GM18868 (cell line): ENCODE data around the gene PTCH2.
A peak's percentile ranks its signal among the peaks of the same experiment; 100 is the strongest.
"Not testable (repeated sequence)": the region's sequence is repeated elsewhere in the genome, so short reads cannot be mapped to it uniquely, and the experiment has no call there.

Source experiments
- ATAC-seq: cut with Tn5 transposase; IDR thresholded peaks from one replicate; pipeline ENCODE4 v1.9.1; 2021; ENCODE audit warnings: mild to moderate bottlenecking, moderate library complexity; ENCODE audit not compliant: unreplicated experiment

The PTCH2 gene

DNA sequence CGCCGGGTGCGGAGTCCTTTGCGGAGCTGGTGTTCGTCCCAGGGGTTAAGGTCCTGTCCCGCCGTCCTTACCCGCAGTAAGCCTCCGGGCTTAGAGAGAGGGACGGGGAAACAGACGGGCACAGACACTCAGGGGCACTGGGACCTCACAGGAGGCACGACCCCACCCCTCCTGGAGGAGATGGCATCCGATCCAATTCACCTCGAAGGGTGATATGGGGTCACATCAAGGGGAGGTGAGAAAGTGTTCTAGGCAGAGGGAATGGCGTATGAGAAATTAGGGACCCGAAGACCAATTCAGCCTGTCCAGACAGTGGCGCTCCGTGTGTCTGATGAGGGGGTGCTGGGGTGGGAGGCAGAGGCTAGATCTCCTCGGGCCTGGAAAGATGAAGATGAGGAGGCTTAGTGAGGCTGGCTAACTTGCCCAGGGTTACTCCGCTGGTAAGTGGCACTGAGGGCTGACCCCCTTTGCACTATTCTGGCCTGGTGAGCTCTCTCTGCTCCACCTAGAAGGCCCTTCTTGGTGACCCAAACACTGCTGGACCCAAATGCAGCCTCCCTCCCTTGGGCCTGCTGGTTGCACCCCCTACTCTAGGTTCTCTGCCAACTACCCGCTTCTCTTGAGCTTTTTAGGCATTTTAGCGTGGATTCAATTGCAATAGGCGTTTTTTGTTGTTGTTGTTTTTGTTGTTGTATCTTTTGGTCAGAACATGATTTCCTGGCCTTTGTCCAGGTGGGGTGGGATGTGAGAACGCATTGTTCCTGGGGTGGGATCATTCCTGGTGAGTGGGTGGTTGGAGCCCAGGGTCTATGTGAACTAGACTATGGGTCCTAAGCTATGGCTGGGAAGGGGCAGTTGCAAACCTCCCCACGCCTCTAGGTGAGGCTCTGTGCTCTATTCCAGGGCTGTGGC, 22.5 kb downstream of the PTCH2 start:
- ATAC-seq = no peak

GRCh38 chr1:44819608-44820327, 23.3 kb downstream of the PTCH2 start:
- peak; percentile 85 for ATAC-seq

GRCh38 chr1:44819196-44819607, 23.9 kb downstream of the PTCH2 start:
- ATAC-seq = no peak

DNA sequence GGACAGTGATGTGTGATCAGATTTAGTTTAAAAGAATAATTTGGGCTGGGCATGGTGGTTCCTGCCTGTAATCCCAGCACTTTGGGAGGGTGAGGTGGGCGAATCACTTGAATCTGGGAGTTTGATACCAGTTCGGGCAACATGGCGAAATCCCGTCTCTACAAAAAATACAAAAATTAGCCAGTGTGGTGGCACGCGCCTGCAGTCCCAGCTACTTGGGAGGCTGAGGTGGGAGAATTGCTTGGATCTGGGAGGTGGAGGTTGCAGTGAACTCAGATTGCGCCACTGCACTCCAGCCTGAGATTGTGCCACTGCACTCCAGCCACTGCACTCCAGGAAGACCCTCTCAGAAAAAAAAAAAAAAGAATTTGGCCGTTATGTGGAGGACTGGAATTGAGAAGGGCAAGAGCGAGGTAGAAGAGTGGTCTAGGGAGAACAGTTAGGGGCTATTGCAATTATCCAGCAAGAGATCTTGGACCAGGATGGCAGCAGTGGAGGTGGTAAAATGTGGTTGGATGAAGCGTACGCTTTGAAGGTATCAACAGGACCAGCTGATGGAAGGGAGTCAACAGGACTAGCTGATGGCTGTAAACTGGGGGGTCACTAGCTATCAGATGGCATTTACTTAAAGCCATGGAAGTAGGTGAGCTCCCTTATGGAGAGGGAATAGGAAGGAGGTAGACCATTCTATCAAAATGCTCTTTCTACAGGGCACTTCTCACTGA, 25.1 kb downstream of the PTCH2 start:
- no peak for ATAC-seq

- ATAC-seq = no peak
These were observed 25.7 kb downstream of the PTCH2 start for GRCh38 chr1:44817307-44817706.

- not testable (repeated sequence) for ATAC-seq
These were observed 27.1 kb downstream of the PTCH2 start for GRCh38 chr1:44815926-44816325.

DNA sequence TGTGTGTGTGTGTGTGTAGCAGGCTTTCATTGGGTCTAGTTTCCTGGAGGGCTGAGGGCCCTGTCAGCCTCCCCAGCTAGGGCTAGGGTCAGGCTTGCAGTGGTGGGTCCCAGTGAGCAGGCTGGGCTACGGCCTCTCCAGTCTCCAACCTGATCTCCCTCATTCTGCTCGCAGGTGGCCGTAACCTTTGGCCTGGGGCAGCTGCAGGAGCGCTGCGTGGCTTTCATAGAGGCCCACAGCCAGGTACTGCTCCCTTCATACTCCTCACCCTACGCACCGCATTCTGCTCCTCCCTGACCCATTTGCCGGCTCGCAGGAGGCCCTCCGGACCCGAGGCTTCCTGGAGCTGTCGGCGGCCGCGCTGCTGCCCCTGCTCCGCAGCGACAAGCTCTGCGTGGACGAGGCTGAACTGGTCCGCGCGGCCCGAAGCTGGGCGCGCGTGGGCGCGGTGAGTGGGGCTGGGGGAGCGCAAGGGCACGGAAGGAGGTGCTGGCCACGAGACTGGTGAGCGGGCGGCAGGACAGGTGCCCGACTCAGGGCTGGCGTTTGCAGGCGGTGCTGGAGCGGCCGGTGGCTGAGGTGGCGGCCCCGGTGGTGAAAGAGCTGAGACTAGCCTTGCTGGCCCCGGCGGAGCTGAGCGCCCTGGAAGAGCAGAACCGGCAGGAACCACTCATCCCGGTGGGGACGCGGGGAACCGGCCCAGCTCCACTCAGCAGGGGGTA, 30.1 kb downstream of the PTCH2 start:
- no peak for ATAC-seq

- ATAC-seq = no peak
These were observed 31.8 kb downstream of the PTCH2 start for GRCh38 chr1:44811234-44811633.

DNA sequence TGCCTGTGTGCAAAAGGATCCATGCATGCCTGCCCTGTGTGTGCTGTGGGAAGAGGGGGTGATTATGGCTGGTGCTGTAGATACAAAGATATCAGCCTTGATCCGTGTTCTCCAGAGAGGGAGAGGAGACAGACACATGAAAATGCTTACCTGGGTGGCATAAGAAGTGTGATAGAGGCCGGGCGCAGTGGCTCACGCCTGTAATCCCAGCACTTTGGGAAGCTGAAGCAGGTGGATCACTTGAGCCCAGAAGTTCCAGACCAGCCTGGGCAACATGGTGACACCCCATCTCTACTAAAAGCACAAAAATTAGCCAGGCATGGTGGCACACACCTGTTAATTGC, 32.3 kb downstream of the PTCH2 start:
- not testable (repeated sequence) for ATAC-seq

GRCh38 chr1:44810101-44810761, 32.8 kb downstream of the PTCH2 start:
- no peak for ATAC-seq

- ATAC-seq = peak; percentile 55
These were observed 33.8 kb downstream of the PTCH2 start for GRCh38 chr1:44808938-44809917.

- peak; percentile 34 for ATAC-seq
These were observed 34.8 kb downstream of the PTCH2 start, which contains the start of gene BTBD19 for GRCh38 chr1:44808063-44808937. BTBD19 (plus strand) TSS chr1:44808523; CDS start chr1:44808821, 298 bp downstream.

DNA sequence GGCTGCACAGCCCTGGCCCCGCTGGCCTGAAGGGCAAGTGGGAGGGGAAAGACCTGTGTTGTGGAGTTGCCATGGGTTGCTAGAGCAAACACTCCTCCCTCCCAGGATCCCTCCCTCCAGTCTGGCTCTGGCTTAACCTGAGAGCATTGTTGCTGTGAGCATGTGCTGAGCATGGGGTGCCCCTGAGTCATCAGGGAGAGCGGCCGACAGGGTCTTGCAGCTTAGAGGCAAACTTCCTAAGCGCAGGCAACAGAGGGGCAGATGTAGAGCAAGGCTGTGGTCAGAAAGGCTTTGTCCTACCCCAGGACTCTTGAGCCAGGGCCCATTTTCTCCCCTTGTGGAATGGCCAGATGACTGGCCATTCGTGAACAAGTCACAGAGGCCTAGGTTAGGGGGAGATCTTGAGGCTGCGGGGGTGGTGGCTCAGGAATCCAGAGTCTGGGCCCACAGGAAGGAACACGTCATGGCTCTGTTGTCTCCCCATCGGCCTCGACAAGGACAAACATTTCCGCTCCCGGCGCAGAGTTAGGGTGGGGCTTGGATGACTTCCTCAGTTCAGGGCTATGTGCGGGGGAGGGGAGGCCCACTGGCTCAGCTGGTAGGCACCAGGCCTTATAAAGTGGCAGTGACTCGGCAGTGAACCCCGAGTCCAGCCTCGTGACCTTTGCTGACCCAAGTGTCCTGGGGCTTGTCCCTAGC, 35.5 kb downstream of the PTCH2 start:
- peak; percentile 31 for ATAC-seq

DNA sequence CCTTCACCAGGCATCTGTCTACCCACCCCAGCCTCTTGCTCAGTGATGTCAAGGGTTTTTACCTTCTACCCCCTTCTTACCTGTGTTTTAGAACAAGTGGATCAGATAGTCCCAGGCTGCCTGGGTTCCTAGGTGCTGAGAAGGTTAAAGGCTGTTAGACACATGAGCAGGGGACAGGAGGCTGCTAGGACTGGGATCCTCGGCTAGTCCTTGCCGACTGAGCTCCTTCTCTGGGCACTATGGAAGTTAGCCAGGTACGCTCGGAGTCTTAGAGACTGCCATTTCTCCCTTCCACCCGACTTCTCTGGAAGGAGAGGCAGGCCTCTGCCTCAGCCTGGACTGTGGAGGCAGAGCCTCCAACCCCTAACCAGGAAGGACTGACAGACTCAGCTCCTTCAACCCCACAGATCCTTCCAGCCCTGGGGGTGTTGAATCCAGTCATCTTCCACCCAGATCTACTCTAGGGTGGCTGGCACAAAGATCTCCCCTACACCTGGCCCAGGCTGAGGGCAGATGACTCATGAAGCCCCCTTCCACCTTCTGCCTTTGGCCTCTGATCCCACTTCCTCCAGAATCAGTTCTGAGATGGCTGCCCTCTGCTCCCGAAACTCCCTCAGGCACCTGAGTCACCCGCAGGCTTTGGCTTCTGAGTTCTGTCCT, 36.2 kb downstream of the PTCH2 start, which contains the start of gene DYNLT4:
Gene DYNLT4, minus strand, starts transcription at position 648 of the 660 bp plus-strand sequence. CDS start 683 bp downstream, outside the sequence.
- ATAC-seq = no peak

- no peak for ATAC-seq
These were observed 36.9 kb downstream of the PTCH2 start for GRCh38 chr1:44806025-44806703.
